Lower lobe of right lung (tissue), 2 donors: ENCODE measurements around the gene KAT2A. TPM values are rescaled to one million over a fixed set of nuclear protein-coding genes. Genes with fewer than 3 reads are reported as not detected.

Experiments
- ATAC-seq, 2 donors: fragments of 200-7000 bp; cut with Tn5 transposase; one replicate each; pipeline ENCODE4 v1.9.1; 2020 to 2022; ENCODE audit warnings: mild to moderate bottlenecking in 2 of 2, moderate library complexity in 2 of 2
- DNase-seq: peaks from one replicate; pipeline ENCODE4 v3.0.0-alpha.2; 2020
- H3K27ac ChIP-seq: fragments of 200-600 bp; one replicate; pipeline ENCODE4 v1.8.0; 2022
- H3K27me3 ChIP-seq: fragments of 200-600 bp; one replicate; pipeline ENCODE4 v1.8.0; 2022; ENCODE audit warnings: low read depth
- H3K36me3 ChIP-seq: fragments of 200-600 bp; one replicate; pipeline ENCODE4 v1.8.0; 2022; ENCODE audit warnings: mild to moderate bottlenecking
- H3K4me1 ChIP-seq: fragments of 200-600 bp; one replicate; pipeline ENCODE4 v1.8.0; 2022
- H3K4me3 ChIP-seq: fragments of 200-600 bp; one replicate; pipeline ENCODE4 v1.8.0; 2022; ENCODE audit warnings: mild to moderate bottlenecking
- H3K9me3 ChIP-seq: fragments of 200-600 bp; one replicate; pipeline ENCODE4 v1.8.0; 2022
- CTCF ChIP-seq: fragments of 200-600 bp; IDR thresholded peaks from one replicate; pipeline ENCODE4 v1.8.0; 2022; ENCODE audit warnings: antibody characterized with exemption, mild to moderate bottlenecking
- intact Hi-C: fragments of 100-400 bp; cut with DNase I; formaldehyde crosslinking; loops from one replicate; pipeline ENCODE4 v1.11.0; 2022
- total RNA-seq: library from RNA; stranded (reverse); fragmentation: NEBNext Ultra II Directional; extraction: Animal tissue kit (Norgen Biotek cat#: 25700); gene quantifications from one replicate; pipeline ENCODE4 v1.2.1, GENCODE V29; 2021
- donor health status: DM: no; HTN: yes; CAD: no; lungs with severe emphysema.

Gene KAT2A
- total RNA-seq, 1 donor from 2014 or later, result 41.6 TPM

DNA sequence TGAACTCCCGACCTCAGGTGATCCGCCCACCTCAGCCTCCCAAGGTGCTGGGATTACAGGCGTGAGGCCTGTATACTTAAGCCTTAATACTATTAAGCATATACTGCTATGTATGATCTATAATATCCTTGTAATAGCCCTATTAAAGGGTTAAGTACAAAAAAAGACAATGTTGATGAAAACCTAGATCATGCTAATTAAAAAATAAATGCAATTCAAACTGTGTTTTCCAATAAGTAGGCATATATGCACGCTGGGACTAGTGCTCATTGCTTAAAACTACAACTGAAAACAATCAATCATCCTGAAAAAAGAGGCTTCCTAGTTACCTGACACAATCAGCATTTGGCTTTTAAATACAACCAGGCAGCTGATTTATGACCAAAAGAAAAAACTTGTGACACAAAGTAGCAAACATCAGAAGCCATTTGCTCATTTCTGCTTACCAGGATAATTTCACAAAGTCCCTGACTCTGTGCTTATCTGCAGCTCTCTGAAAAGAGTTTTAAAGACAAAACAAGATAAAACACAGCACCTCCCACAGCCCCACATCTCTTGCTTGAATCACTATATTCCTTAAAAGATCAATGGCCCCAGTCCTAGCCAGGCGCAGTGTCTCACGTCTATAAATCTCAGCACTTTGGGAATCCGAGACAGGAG lies 34.0 kb downstream of the KAT2A start:
- intact Hi-C loops, result no loop called here
- no peak for DNase-seq
- H3K27ac ChIP-seq, result no peak overlapping the region
- H3K36me3 ChIP-seq, result no peaks in the 10 kb centered on the region
- no peak for ATAC-seq
- H3K4me1 ChIP-seq, result no peaks in the 10 kb centered on the region
- no peaks in the 10 kb centered on the region for H3K9me3 ChIP-seq
- peaks cover 14% of the 10 kb centered on the region for H3K27me3 ChIP-seq
- no peak overlapping the region for H3K4me3 ChIP-seq
- no peak for TF ChIP-seq CTCF

GRCh38 chr17:42081516-42082129 lies 39.5 kb downstream of the KAT2A start:
- ATAC-seq, result no peak
- intact Hi-C loops, result no loop called here
- H3K9me3 ChIP-seq, result no peaks in the 10 kb centered on the region

GRCh38 chr17:42079541-42079940 lies 41.6 kb downstream of the KAT2A start:
- intact Hi-C loops, result no loop called here
- Histone ChIP-seq H3K27me3 (no peaks in the 10 kb centered on the region), H3K4me3 (no peak overlapping the region), H3K36me3 (no peaks in the 10 kb centered on the region), H3K27ac (no peak overlapping the region), H3K9me3 (no peaks in the 10 kb centered on the region), H3K4me1 (no peaks in the 10 kb centered on the region)
- ATAC-seq (no peak), DNase-seq (no peak)
- no peak for TF ChIP-seq CTCF

More at GRCh38 chr17:42081516-42082129, 39.5 kb downstream of the KAT2A start:
- Histone ChIP-seq H3K36me3 (no peaks in the 10 kb centered on the region), H3K27ac (no peak overlapping the region), H3K4me1 (no peaks in the 10 kb centered on the region), H3K4me3 (no peak overlapping the region), H3K27me3 (no peaks in the 10 kb centered on the region)
- TF ChIP-seq CTCF, result no peak
- DNase-seq, result no peak

DNA sequence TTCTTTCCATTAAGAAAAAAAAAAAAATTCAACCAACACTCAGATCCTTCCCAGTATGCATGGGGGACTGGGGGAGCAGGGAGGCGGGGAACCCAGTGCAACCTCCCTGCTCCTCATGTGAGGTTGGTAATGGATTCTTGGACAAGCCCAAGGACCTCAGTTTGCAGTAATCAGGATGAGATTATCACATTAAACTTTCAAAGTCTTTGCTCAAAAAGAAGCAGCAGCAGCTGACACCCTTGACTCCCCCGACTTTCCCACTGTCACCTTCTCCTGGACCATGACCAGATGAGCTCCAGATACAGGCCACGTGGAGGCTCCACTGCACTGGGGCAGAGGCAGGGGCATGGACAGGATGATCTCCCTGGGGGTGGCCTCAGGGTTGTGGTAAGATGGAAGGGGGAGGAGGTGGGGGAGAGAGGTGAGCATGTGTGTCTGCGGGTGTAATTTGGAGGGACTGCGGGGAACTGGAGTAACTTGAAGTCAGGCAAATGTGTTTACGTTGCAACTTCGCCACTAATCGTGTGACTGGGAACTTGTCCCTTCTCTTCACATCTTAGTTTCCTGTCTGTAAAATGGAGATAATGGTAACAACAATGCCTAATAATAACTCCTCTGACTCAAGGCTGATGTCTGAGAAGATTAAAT lies 42.6 kb downstream of the KAT2A start:
- DNase-seq (no peak), ATAC-seq (no peak)
- Histone ChIP-seq H3K27me3 (peaks cover 1% of the 10 kb centered on the region), H3K36me3 (no peaks in the 10 kb centered on the region), H3K9me3 (no peaks in the 10 kb centered on the region), H3K4me1 (no peaks in the 10 kb centered on the region), H3K27ac (no peak overlapping the region), H3K4me3 (no peak overlapping the region)
- intact Hi-C loops, result no loop called here
- TF ChIP-seq CTCF, result no peak

GRCh38 chr17:42077755-42078154 lies 43.4 kb downstream of the KAT2A start:
- intact Hi-C loops, result no loop called here
- TF ChIP-seq CTCF, result no peak

More at GRCh38 chr17:42077755-42078154, 43.4 kb downstream of the KAT2A start:
- Histone ChIP-seq H3K4me1 (peaks cover under 1% of the 10 kb centered on the region), H3K36me3 (no peaks in the 10 kb centered on the region), H3K9me3 (no peaks in the 10 kb centered on the region), H3K27me3 (peaks cover 9% of the 10 kb centered on the region), H3K27ac (no peak overlapping the region), H3K4me3 (no peak overlapping the region)
- ATAC-seq (no peak), DNase-seq (no peak)
